GM08714 (cell line): Measurements from ENCODE around the gene MARK4.

Experiments used
- H3K4me3 ChIP-seq: fragments of 200-500 bp; sonication (Bioruptor generic); 2 replicates; pipeline ENCODE4 v1.5.1; 2014; ENCODE audit warnings: mild to moderate bottlenecking, low read length, inconsistent platforms
- ZNF274 ChIP-seq: IDR thresholded peaks from 2 replicates; pipeline ENCODE4 v1.6.1; 2012; ENCODE audit warnings: mild to moderate bottlenecking, low read depth, low read length

Gene MARK4

GRCh38 chr19:45275370-45275971 lies 24.4 kb downstream of the MARK4 start:
- no peak for TF ChIP-seq ZNF274
- H3K4me3 ChIP-seq: no peak overlapping the region

GRCh38 chr19:45276284-45276687 lies 25.2 kb downstream of the MARK4 start:
- no peak overlapping the region for H3K4me3 ChIP-seq
- no peak for TF ChIP-seq ZNF274

- no peak overlapping the region for H3K4me3 ChIP-seq
- no peak for TF ChIP-seq ZNF274
These were observed 27.0 kb downstream of the MARK4 start for GRCh38 chr19:45278087-45278486.

- no peak overlapping the region for H3K4me3 ChIP-seq
These were observed 28.6 kb downstream of the MARK4 start for GRCh38 chr19:45279587-45280192.

GRCh38 chr19:45280471-45280961 lies 29.4 kb downstream of the MARK4 start:
- no peak overlapping the region for H3K4me3 ChIP-seq
- no peak for TF ChIP-seq ZNF274

More at GRCh38 chr19:45279587-45280192, 28.6 kb downstream of the MARK4 start:
- TF ChIP-seq ZNF274: no peak

- no peak overlapping the region for H3K4me3 ChIP-seq
- TF ChIP-seq ZNF274: no peak
These were observed 32.5 kb downstream of the MARK4 start for GRCh38 chr19:45283443-45284033.

GRCh38 chr19:45290381-45290931 lies 39.4 kb downstream of the MARK4 start:
- no peak for TF ChIP-seq ZNF274
- H3K4me3 ChIP-seq: no peak overlapping the region

- no peak overlapping the region for H3K4me3 ChIP-seq
- no peak for TF ChIP-seq ZNF274
These were observed 40.8 kb downstream of the MARK4 start for GRCh38 chr19:45291834-45292233.

GRCh38 chr19:45293682-45294081 lies 42.6 kb downstream of the MARK4 start:
- TF ChIP-seq ZNF274: no peak
- no peak overlapping the region for H3K4me3 ChIP-seq

GRCh38 chr19:45294291-45295029 lies 43.4 kb downstream of the MARK4 start:
- no peak overlapping the region for H3K4me3 ChIP-seq
- TF ChIP-seq ZNF274: no peak

GRCh38 chr19:45295873-45296272 lies 44.8 kb downstream of the MARK4 start:
- H3K4me3 ChIP-seq: no peak overlapping the region
- TF ChIP-seq ZNF274: no peak

GRCh38 chr19:45296355-45296754 lies 45.3 kb downstream of the MARK4 start:
- no peak overlapping the region for H3K4me3 ChIP-seq
- no peak for TF ChIP-seq ZNF274

- no peak for TF ChIP-seq ZNF274
- H3K4me3 ChIP-seq: no peak overlapping the region
These were observed 46.6 kb downstream of the MARK4 start for GRCh38 chr19:45297674-45298073.

- TF ChIP-seq ZNF274: no peak
- H3K4me3 ChIP-seq: no peak overlapping the region
These were observed 47.2 kb downstream of the MARK4 start for GRCh38 chr19:45298264-45298663.
